Mucosa of descending colon (tissue), 3 donors: ENCODE measurements around the gene FEM1B. TPM values are rescaled to one million over a fixed set of nuclear protein-coding genes. Genes with fewer than 3 reads are reported as not detected.

Experiments used
- ATAC-seq: fragments of 200-7000 bp; cut with Tn5 transposase; one replicate; pipeline ENCODE4 v1.9.1; 2020; ENCODE audit warnings: mild to moderate bottlenecking, moderate library complexity
- DNase-seq, 3 donors: peaks; one replicate each; pipeline ENCODE4 v3.0.0-alpha.2; 2020
- H3K36me3 ChIP-seq: fragments of 200-600 bp; one replicate; pipeline ENCODE4 v1.8.0; 2021; ENCODE audit warnings: low read depth, mild to moderate bottlenecking
- H3K4me1 ChIP-seq: fragments of 200-600 bp; one replicate; pipeline ENCODE4 v1.8.0; 2021; ENCODE audit warnings: low read depth, mild to moderate bottlenecking
- H3K4me3 ChIP-seq: fragments of 200-600 bp; one replicate; pipeline ENCODE4 v1.8.0; 2021; ENCODE audit warnings: mild to moderate bottlenecking
- H3K9me3 ChIP-seq: fragments of 200-600 bp; one replicate; pipeline ENCODE4 v1.8.0; 2021; ENCODE audit warnings: mild to moderate bottlenecking
- intact Hi-C, 2 donors: fragments of 100-400 bp; cut with DNase I in 1 of 2; cut with micrococcal nuclease in 1 of 2; formaldehyde crosslinking; loops; one replicate each; pipeline versions ENCODE4 v1.11.0 to v1.11.1; 2022; cut with DNase I, micrococcal nuclease
- total RNA-seq, 3 donors: library from RNA; stranded (reverse); fragmentation: NEBNext Ultra II Directional in 2 of 3; extraction: Animal tissue kit (Norgen Biotek cat#: 25700) in 2 of 3; gene quantifications; one replicate each; pipeline versions ENCODE4 v1.2.1 to v1.2.4, GENCODE V29; 2021 to 2023
- TF ChIP-seq, protein P1 (sequence below): fragments of 200-600 bp; IDR thresholded peaks from one replicate; pipeline ENCODE4 v1.8.0; 2022; ENCODE audit warnings: antibody characterized with exemption, mild to moderate bottlenecking
- donor health status: DM: no; HTN: no; CAD: no; lungs with moderate emphysema.
- donor health status: DM: no; HTN: no; CAD: no.
- donor health status: DM: no; HTN: yes; CAD: no.

Gene FEM1B
- total RNA-seq, 3 donors from 2014 or later = 50.4 to 65.3 (median 65.3) TPM

DNA sequence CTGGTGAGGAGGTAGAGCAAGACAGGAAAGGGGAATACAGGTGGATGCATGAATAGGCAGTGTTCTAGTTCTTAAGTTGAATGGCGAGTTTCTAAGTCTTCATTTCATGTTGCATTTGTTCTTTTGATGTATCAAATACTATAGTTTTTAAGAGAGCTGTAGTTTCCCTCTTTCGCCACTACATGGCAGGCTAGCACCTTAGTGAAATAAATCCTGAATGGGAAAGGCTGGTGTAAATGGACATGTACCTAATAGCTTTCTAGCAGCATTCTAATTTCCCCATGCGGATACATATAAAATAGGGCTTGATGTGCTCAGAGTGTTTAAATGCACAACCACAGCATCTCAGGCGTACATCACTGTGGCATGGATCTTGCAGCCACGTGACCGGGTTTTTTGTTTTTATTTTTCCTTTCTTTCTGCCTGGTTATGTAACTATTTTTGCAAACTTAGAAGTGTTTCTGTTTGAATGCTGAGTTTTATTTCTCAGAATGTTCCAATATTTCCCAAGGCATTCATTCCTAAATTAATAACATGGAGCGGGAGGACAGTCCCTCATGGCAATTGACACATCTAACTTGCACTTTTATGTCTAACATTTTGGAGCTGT, 24.5 kb upstream of the FEM1B start:
- TF ChIP-seq, protein P1, sequence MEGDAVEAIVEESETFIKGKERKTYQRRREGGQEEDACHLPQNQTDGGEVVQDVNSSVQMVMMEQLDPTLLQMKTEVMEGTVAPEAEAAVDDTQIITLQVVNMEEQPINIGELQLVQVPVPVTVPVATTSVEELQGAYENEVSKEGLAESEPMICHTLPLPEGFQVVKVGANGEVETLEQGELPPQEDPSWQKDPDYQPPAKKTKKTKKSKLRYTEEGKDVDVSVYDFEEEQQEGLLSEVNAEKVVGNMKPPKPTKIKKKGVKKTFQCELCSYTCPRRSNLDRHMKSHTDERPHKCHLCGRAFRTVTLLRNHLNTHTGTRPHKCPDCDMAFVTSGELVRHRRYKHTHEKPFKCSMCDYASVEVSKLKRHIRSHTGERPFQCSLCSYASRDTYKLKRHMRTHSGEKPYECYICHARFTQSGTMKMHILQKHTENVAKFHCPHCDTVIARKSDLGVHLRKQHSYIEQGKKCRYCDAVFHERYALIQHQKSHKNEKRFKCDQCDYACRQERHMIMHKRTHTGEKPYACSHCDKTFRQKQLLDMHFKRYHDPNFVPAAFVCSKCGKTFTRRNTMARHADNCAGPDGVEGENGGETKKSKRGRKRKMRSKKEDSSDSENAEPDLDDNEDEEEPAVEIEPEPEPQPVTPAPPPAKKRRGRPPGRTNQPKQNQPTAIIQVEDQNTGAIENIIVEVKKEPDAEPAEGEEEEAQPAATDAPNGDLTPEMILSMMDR = peak; percentile 78
- H3K4me1 ChIP-seq = peaks cover 3% of the 10 kb centered on the region
- no peak overlapping the region for H3K4me3 ChIP-seq
- ATAC-seq (peak; percentile 61), DNase-seq (peak in 1 of 3 donors; percentile 70)
- no peaks in the 10 kb centered on the region for H3K36me3 ChIP-seq
- intact Hi-C loops = loop anchor here in 1 of 2 donors (5.0 kb wide), 1 partner anchor 54 kb away; no protein-coding TSS in a partner anchor
- H3K9me3 ChIP-seq = no peaks in the 10 kb centered on the region

DNA sequence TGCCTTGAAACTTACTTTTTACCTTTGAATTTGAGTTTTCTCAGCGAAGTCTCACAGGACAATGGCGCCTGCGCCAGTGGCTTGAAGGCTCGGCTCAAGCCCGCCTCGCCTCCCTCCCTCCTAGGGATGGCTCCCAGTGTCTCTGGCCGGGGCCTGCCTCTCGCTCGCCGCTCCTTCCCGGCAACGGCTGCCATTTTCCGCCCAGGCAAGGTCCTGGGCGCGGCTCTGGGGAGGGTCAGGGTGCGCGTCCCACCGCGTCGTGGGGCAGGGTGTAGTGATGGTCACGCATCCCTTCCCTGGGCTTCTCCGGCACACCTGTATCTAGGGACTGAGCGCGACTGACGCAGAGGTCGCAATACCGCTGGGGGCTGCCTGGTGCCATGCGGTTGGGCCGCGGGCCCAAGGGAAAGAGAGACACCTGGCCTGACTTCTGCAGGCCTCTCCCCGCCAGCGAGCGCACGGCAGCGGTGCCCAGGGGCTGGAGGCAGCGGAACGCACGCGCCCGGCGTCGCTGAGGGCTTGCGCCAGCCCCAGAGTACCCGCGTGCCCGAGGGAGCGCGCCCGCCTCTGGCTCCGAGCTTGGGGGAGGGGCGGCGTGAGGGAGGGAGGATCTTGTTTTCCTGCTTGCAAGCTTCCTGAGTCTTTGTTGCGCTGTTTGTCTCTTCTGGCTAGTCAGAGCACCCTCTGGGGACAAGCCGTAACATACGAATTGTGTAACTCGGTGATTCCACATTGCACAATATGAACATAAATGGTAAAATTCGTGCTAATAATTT, 20.7 kb upstream of the FEM1B start:
- TF ChIP-seq, protein P1 = no peak
- peak; percentile 98 for ATAC-seq
- peak; percentile 90 to 93 (median 92) for DNase-seq
- Histone ChIP-seq H3K9me3 (no peaks in the 10 kb centered on the region), H3K4me1 (peaks cover 3% of the 10 kb centered on the region), H3K36me3 (no peaks in the 10 kb centered on the region), H3K4me3 (peak overlapping the region; percentile 20)
- intact Hi-C loops = no loop called here

DNA sequence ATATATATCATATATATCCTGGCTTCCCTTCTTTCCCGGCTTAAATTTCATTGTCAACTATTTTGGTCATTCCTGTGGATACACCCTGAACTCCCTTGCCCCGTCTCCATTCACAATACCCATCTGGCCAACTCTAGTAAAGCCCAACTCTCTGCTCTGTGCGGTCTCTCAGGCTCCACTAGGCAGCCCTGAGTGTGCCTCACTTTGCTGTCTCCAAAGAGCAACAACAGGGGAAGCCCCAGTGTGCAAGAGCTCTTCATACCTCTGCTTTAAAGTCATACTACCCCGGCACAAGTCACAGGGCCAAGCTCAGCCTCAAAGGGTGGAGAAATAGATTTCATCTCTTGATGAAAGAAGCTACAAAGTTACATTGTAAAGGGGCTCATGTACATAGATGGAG, 18.9 kb upstream of the FEM1B start:
- TF ChIP-seq, protein P1 = no peak
- no peaks in the 10 kb centered on the region for H3K9me3 ChIP-seq
- no peak for ATAC-seq
- H3K36me3 ChIP-seq = no peaks in the 10 kb centered on the region
- H3K4me3 ChIP-seq = no peak overlapping the region
- DNase-seq = no peak
- H3K4me1 ChIP-seq = peaks cover 3% of the 10 kb centered on the region
- intact Hi-C loops = no loop called here

DNA sequence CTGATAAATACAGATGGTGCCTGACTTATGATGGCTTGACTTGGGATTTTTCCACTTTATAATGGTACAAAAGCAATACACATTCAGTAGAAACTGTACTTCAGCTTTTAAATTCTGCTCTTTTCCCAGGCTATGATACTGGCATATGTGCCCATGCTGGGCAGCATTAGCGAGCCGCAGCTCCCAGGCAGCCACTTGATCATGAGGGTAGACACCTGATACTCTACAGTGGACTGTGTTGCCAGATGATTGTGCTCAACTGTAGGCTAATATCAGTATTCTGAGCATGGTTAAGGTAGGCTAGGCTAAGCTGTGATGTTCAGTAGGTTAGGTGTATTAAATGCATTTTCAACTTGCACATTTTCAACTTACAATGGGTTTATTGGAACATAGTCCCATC, 17.7 kb upstream of the FEM1B start:
- intact Hi-C loops = no loop called here
- no peak for ATAC-seq
- Histone ChIP-seq H3K4me3 (no peak overlapping the region), H3K4me1 (peaks cover 3% of the 10 kb centered on the region), H3K9me3 (no peaks in the 10 kb centered on the region), H3K36me3 (no peaks in the 10 kb centered on the region)
- no peak for DNase-seq
- TF ChIP-seq, protein P1 = no peak

DNA sequence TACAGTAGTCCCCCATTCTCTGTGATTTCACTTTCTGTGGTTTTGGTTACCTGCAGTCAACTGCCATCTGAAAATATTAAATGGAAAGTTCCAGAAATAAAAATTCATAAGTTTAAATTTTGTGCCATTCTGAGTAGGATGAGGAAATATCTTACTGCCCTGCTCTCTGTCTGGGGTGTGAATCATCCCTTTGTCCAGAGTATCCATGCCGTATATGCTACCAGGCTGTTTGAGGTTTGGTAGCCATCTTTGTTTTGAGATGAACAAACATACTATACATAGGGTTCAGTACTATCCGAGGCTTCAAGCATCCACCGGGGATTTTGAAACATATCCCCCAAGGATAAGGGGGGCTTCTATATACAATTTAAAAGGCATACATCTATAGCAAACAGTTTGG, 16.3 kb upstream of the FEM1B start:
- DNase-seq (no peak), ATAC-seq (no peak)
- no peaks in the 10 kb centered on the region for H3K9me3 ChIP-seq
- peaks cover 3% of the 10 kb centered on the region for H3K4me1 ChIP-seq
- intact Hi-C loops = no loop called here
- TF ChIP-seq, protein P1 = no peak
- no peak overlapping the region for H3K4me3 ChIP-seq
- no peaks in the 10 kb centered on the region for H3K36me3 ChIP-seq
